Occipital lobe (tissue), 2 donors: ENCODE results near the gene BOC. TPM values are rescaled to one million over a fixed set of nuclear protein-coding genes. Genes with fewer than 3 reads are reported as not detected.
"Not testable (repeated sequence)": the region's sequence is repeated elsewhere in the genome, so short reads cannot be mapped to it uniquely, and the experiment has no call there.

Experiments used
- DNase-seq: peaks from one replicate; lab custom pipeline; 2025; lab: John Stamatoyannopoulos, UW
- total RNA-seq: library from RNA; depleted of rRNA; stranded (reverse); fragments of >200 nt; gene quantifications from one replicate; pipeline ENCODE4 v1.2.3, GENCODE V29; 2014

The BOC gene
- 11.2 TPM for total RNA-seq

- no peak for DNase-seq
Observed at GRCh38 chr3:113211330-113212149, at the start of gene BOC. Gene BOC (plus strand): TSS chr3:113211557. CDS start chr3:113249803, 38,246 bp downstream.

GRCh38 chr3:113161661-113162060 lies 49.7 kb upstream of the BOC start:
- DNase-seq, result no peak

- no peak for DNase-seq
Observed at GRCh38 chr3:113163152-113163551, 48.2 kb upstream of the BOC start.

- no peak for DNase-seq
Observed at GRCh38 chr3:113165841-113166240, 45.5 kb upstream of the BOC start.

GRCh38 chr3:113166357-113166718 lies 45.0 kb upstream of the BOC start:
- no peak for DNase-seq

GRCh38 chr3:113166719-113167492 lies 44.5 kb upstream of the BOC start:
- no peak for DNase-seq

- DNase-seq, result no peak
Observed at GRCh38 chr3:113167825-113168801, 43.2 kb upstream of the BOC start.

GRCh38 chr3:113169891-113170452 lies 41.4 kb upstream of the BOC start:
- DNase-seq, result no peak

GRCh38 chr3:113170771-113171170 lies 40.6 kb upstream of the BOC start:
- no peak for DNase-seq

GRCh38 chr3:113171675-113172300 lies 39.6 kb upstream of the BOC start:
- not testable (repeated sequence) for DNase-seq

- DNase-seq, result no peak
Observed at GRCh38 chr3:113173102-113173501, 38.3 kb upstream of the BOC start.

GRCh38 chr3:113174304-113174703 lies 37.1 kb upstream of the BOC start:
- no peak for DNase-seq

- no peak for DNase-seq
Observed at GRCh38 chr3:113174801-113175485, 36.4 kb upstream of the BOC start.

GRCh38 chr3:113177526-113177925 lies 33.8 kb upstream of the BOC start:
- DNase-seq, result no peak

- DNase-seq, result no peak
Observed at GRCh38 chr3:113179235-113179824, 32.0 kb upstream of the BOC start.

- DNase-seq, result no peak
Observed at GRCh38 chr3:113183748-113184661, 27.4 kb upstream of the BOC start.

GRCh38 chr3:113185194-113185835 lies 26.0 kb upstream of the BOC start:
- DNase-seq, result no peak

GRCh38 chr3:113186566-113186965 lies 24.8 kb upstream of the BOC start:
- DNase-seq, result no peak
